NB4 (cell line): ENCODE measurements around the gene PALM3.
"Not testable (repeated sequence)": the region's sequence is repeated elsewhere in the genome, so short reads cannot be mapped to it uniquely, and the experiment has no call there.

Experiments used
- DNase-seq: peaks from one replicate; pipeline ENCODE4 v3.0.0; 2010; ENCODE audit warnings: low read depth
- H3K4me3 ChIP-seq: one replicate; pipeline ENCODE4 v1.5.1; 2011; ENCODE audit warnings: mild to moderate bottlenecking, low read depth, low read length, moderate library complexity
- CTCF ChIP-seq: IDR thresholded peaks from one replicate; pipeline ENCODE4 v1.5.1; 2012; ENCODE audit warnings: low read depth, low read length
- MAX ChIP-seq: IDR thresholded peaks from 2 replicates; pipeline ENCODE4 v1.6.1; 2011; ENCODE audit warnings: low read depth, low read length
- MYC ChIP-seq: IDR thresholded peaks from 2 replicates; pipeline ENCODE4 v1.6.1; 2011; ENCODE audit warnings: low read depth, low read length
- POLR2A ChIP-seq: IDR thresholded peaks from 2 replicates; pipeline ENCODE4 v1.6.1; 2011; ENCODE audit warnings: mild to moderate bottlenecking; ENCODE audit not compliant: insufficient read length; ENCODE audit errors: extremely low read depth

Gene PALM3

GRCh38 chr19:14054099-14054498 lies 7.8 kb downstream of the PALM3 start:
- TF ChIP-seq MYC (no peak), CTCF (no peak), MAX (no peak), POLR2A (no peak)
- no peak for DNase-seq
- no peak overlapping the region for H3K4me3 ChIP-seq

- H3K4me3 ChIP-seq: no peak overlapping the region
- DNase-seq: no peak
- no peak for TF ChIP-seq CTCF
- TF ChIP-seq POLR2A: no peak
- no peak for TF ChIP-seq MYC
- no peak for TF ChIP-seq MAX
Observed at GRCh38 chr19:14053500-14053899, 8.4 kb downstream of the PALM3 start.

- no peak for TF ChIP-seq POLR2A
- TF ChIP-seq MAX: no peak
- TF ChIP-seq CTCF: no peak
- no peak for TF ChIP-seq MYC
- DNase-seq: no peak
- no peak overlapping the region for H3K4me3 ChIP-seq
Observed at GRCh38 chr19:14053032-14053431, 8.8 kb downstream of the PALM3 start.

GRCh38 chr19:14052470-14052869 lies 9.4 kb downstream of the PALM3 start:
- no peak for TF ChIP-seq POLR2A
- TF ChIP-seq MYC: no peak
- no peak for TF ChIP-seq MAX
- TF ChIP-seq CTCF: no peak
- H3K4me3 ChIP-seq: no peak overlapping the region

GRCh38 chr19:14051980-14052379 lies 9.9 kb downstream of the PALM3 start:
- TF ChIP-seq CTCF (no peak), MAX (no peak), POLR2A (no peak), MYC (no peak)
- no peak for DNase-seq
- H3K4me3 ChIP-seq: no peak overlapping the region

More at GRCh38 chr19:14052470-14052869, 9.4 kb downstream of the PALM3 start:
- no peak for DNase-seq

- DNase-seq, H3K4me3 ChIP-seq: not testable (repeated sequence)
Observed at GRCh38 chr19:14050961-14051360, 10.9 kb downstream of the PALM3 start.
